ENCODE data around the gene ISG20. TPM values are rescaled to one million over a fixed set of nuclear protein-coding genes. Genes with fewer than 3 reads are reported as not detected.

ISG20 gene
- polyA plus RNA-seq (ENCODE audit: insufficient read length in 4 of 4) = 1 to 10 TPM in 3 of 4 donors, under 1 TPM in 1; 0.83 to 1.8 (median 1.3) TPM

- peak in 2 of 4 donors; percentile 49 to 55 for DNase-seq (ENCODE audit: low read depth in 4 of 4, low spot score in 3 of 4)
These were observed at the start of gene ISG20 for GRCh38 chr15:88638626-88639372. Gene ISG20 (plus strand): TSS chr15:88639016. CDS start chr15:88639367, 351 bp downstream.

- no peak for DNase-seq (ENCODE audit: low read depth in 4 of 4, low spot score in 3 of 4)
These were observed 48.1 kb upstream of the ISG20 start for GRCh38 chr15:88590759-88591158.

DNA sequence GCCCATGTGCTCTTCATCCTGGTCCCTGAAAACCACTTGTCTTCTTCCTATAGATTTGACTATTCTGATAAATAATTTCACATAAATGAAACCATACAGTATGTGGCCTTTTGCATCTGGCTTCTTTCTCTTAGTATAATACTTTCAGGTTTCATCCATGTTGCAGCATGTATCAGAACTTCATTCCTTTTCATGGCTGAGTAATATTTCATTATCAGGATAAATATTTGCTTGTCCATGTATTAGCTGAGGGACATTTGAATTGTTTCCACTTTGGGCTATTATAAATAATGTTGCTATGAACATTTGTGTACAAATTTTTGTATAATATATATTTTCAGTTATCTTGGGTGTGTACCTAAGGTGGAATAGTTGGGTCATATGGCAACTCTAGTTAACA lies 47.4 kb upstream of the ISG20 start:
- no peak for DNase-seq (ENCODE audit: low read depth in 4 of 4, low spot score in 3 of 4)

GRCh38 chr15:88603885-88604284 lies 34.9 kb upstream of the ISG20 start:
- no peak for DNase-seq (ENCODE audit: low read depth in 4 of 4, low spot score in 3 of 4)

DNA sequence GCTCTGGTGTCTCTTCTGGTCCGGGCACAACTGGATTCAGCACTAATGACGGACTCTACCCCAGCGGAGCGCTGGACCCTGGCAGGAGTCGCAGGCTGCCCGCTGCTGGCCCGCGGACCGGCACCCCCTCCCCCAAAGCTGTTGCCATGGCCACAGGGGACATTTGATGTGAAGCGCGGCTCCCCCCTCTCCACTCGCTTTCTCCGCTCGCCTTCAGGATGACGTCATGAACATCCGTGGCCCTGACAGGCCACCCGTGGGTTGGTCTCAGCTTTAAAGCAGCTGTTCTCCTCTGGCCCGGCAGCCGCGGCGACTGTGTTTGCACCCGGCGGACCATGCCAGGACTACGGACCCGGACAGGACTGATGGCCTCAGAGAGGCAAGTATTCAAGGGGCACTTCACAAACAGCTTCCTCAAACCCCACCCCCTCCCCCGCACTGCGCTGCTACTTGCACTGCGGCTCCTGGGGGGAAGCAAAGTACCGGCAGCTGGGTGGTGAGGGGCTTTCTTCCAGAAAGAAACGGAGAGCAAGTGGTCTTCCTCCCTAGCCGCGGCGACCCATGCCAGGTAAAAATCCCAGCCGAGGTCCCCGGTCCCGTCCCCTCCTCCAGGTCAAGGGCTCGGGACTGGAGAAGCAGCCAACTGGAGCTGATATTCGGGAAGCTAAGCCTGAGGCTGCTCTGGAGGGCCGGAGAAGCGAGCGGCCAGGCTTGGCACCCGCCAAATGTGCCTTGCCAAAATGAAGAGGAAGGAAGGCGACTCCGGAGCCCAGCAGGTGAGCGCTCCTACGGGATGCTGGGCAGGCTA lies 34.2 kb upstream of the ISG20 start:
- no peak for DNase-seq (ENCODE audit: low read depth in 4 of 4, low spot score in 3 of 4)

DNA sequence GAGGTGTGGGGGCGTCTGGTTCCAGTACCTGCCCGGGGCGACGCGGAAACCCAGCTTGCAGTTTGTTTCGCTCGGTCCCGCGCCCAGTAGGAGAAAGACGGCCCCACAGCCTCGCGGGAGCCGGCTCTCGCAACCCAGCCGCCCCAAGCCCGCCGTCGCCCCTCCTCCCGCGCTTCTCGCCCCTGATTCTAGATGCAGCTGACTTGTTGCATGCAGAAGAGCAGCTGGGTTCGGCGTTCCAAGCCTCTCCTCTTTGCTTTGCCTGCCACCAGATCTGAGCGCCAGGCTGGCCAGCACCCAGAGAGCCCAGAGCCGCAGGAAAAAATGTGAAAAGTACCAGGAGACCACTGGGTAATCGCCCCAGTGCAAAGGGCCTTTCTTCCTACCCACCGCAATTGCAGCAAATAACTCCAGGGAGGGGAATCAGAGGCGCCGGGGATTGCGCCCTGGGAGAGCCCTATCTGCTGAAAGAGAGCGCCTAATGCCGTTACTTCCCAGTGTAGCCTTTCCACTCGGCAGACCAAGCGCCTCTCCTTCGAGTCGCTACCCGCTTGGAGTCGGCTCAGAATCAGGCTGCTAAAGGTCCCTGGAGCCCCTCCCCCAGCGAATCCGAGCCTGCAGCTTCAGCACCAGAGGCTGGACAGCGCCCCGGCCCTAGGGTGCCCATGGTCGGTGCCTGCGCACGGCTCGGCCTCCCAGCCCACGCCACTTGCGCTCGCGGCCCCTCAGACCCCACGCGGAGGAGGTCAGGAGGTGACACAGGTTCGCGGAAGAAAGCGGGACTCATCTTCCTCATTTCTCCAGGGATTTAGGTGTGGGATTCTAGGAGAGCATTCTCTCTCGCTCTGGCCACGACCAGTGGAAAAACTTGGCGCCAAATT lies 33.4 kb upstream of the ISG20 start:
- no peak for DNase-seq (ENCODE audit: low read depth in 4 of 4, low spot score in 3 of 4)

DNA sequence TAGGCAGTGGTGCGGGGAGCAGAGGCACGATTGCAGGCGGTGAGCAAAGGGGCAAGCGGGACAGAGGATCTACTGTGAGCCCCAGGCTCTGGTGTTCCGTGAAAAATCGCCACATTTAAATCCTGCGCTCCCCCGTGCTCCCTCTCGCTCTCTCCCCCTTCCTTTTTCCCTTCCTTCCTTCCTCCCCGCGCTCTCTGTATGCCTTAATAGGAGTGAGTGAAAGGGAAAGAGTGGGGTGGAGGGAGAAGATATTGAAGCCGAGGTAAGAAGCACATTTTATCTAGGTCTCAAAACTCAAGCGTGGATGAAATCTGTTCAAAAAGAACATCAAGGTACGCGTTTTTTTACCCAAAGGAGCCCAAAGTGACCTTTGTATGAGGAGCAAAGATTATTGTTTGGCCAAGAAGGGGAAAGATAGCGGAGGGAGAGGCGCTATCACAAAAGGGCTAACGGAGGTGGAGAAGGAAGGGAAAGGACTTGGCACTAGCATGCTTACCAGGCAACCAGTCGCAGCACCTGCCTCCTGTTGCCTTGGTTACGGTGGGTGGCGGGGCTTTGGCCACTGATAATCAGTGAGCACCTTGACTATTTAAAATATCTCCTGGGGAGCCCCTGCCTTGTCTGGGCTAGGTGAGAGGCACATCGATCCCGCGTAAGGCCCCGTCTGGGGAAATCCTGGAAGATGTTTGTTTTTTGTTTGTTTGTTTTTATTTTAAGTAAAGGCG lies 32.6 kb upstream of the ISG20 start:
- DNase-seq (ENCODE audit: low read depth in 4 of 4, low spot score in 3 of 4) = no peak

- no peak for DNase-seq (ENCODE audit: low read depth in 4 of 4, low spot score in 3 of 4)
These were observed 30.9 kb upstream of the ISG20 start for GRCh38 chr15:88607951-88608350.

- no peak for DNase-seq (ENCODE audit: low read depth in 4 of 4, low spot score in 3 of 4)
These were observed 30.1 kb upstream of the ISG20 start for GRCh38 chr15:88608607-88609181.

DNA sequence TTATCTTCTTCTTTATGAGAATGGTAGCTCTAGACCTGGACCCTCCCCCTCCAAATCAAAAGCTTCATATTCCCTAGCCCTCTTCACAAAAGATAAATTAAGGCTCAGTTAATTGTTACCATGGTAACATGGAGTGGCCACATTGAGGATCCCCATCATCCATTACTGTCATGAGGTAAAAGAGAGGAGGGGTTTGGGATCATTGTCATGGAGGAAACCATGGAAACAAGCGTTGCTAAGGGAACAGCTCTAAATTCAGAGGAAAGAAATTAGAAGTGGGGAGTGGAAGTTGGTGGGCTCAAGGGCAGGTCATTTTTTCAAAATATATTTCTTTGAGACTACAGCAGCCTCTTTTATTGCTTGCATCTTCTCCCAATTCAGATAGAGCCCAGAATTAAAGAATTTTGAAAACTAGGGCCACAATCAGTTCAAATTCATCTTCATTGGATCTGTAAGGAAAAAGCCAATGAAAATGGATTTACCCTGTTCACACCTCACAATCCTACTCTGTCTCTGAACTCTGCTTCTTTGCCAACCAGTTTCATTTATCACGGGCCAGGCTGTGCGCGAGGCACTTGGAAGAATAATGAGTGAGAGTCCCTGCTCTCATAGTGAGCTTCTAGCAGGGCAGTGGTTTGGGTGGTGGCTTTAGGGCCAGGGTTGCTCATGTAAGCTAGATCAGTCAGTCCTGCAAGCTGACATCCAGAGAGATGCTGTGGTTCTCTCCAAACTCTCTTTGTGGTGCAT lies 29.3 kb upstream of the ISG20 start:
- no peak for DNase-seq (ENCODE audit: low read depth in 4 of 4, low spot score in 3 of 4)

- no peak for DNase-seq (ENCODE audit: low read depth in 4 of 4, low spot score in 3 of 4)
These were observed 28.1 kb upstream of the ISG20 start for GRCh38 chr15:88610701-88611231.

GRCh38 chr15:88612186-88612796 lies 26.5 kb upstream of the ISG20 start:
- no peak for DNase-seq (ENCODE audit: low read depth in 4 of 4, low spot score in 3 of 4)

- DNase-seq (ENCODE audit: low read depth in 4 of 4, low spot score in 3 of 4) = no peak
These were observed 25.5 kb upstream of the ISG20 start for GRCh38 chr15:88613074-88613944.

DNA sequence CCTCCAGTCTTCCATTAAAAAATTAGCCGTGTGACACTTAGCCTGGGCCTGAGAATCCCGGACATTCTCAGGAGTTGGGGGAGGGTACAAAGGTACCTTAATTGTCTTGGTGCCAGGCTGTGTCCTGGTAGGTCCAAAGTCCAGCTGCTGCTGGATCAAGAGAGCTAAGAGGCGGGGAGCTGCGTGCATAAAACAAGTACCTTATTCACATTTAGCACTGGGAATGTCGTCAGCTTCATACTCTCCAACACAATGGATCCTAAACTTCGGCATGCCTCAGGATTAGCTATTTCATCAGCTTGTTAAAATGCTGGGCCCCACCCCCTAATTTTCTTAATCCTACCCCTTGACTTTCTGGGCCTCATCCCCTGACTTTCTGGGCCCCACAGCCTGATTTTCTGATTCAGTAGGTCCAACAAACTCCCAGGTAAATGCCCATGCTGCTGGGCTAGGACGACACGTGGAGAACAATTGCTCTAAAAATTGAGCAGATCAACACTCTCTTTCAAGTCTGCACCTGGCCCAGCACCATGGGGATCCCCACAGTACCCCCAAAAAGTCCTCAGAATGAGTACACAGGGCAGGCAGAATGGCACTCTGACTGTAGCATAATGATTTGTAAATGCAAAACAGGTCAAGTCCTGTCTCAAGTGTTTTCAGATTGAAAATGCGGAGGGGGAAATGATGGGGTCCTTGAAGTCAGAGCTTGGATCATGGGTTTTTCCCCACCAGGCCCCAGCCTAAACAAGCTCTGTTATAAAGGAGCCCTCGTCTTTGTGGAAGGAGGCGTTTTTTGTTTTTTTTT lies 23.3 kb upstream of the ISG20 start:
- no peak for DNase-seq (ENCODE audit: low read depth in 4 of 4, low spot score in 3 of 4)

DNA sequence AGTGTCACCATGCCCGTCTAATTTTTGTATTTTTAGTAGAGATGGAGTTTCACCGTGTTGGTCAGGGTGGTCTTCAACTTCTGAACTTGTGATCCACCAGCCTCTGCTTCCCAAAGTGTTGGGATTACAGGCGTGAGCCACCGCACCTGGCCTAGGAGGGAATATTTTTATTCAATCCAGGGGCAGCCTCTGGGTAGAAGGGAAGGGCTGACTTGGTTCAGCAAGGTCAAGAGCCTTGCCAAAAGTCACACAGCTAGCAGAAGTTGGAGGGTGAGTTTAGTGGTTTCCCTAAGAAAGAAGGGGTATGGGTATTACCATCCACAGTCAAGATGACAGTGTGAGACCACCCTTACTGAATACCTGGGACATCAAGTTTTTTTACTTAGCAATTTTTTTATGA lies 22.6 kb upstream of the ISG20 start:
- DNase-seq (ENCODE audit: low read depth in 4 of 4, low spot score in 3 of 4) = no peak

- no peak for DNase-seq (ENCODE audit: low read depth in 4 of 4, low spot score in 3 of 4)
These were observed 21.6 kb upstream of the ISG20 start for GRCh38 chr15:88617031-88617722.

All from left renal pelvis (tissue), 4 donors.